Measurements from ENCODE around the gene AIRE.

DNA sequence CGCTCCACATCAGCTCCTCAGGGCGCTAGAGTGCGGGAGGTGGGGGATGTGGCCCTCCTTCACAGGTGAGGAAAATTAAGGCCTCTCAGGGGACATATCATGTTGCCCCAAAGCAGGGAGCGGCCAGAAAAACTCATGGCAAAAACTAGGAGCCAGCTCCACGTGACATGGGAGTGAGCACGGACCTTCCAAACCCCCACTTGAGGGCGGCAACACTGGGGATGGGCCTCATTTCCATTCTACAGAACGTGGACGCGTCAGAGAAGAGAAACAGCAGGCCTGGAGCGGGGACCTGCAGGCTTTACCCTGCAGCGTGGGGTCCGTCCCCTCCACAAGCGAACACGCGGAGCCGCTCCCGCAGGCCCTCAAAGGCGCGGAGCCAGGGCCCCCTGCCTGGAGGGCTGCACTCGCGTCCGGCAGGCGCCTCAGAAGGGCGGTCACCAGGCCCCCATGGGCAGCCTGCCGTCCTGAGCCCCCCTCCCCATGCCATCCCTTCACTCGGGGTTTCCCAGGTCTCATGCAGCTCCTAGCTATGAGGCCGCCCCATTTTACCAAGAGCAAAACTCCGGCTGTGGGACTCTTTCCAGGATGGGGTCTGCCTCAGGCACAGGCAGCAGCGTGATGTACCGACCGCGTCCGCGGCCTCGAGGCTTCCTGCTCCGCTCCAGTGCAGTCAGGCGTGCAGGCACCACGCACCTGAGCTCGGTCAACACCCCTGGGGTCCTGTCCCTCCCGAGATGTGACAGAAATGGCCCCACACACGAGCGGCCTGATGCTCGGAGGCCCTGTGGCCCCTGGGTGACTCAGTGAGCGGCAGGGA lies 48.0 kb downstream of the AIRE start:
- no peak for TF ChIP-seq RAD51 (IDR thresholded peaks at IDR 0.05; ENCODE audit: borderline replicate concordance)
- TF ChIP-seq, protein P1, sequence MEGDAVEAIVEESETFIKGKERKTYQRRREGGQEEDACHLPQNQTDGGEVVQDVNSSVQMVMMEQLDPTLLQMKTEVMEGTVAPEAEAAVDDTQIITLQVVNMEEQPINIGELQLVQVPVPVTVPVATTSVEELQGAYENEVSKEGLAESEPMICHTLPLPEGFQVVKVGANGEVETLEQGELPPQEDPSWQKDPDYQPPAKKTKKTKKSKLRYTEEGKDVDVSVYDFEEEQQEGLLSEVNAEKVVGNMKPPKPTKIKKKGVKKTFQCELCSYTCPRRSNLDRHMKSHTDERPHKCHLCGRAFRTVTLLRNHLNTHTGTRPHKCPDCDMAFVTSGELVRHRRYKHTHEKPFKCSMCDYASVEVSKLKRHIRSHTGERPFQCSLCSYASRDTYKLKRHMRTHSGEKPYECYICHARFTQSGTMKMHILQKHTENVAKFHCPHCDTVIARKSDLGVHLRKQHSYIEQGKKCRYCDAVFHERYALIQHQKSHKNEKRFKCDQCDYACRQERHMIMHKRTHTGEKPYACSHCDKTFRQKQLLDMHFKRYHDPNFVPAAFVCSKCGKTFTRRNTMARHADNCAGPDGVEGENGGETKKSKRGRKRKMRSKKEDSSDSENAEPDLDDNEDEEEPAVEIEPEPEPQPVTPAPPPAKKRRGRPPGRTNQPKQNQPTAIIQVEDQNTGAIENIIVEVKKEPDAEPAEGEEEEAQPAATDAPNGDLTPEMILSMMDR (CRISPR knock-in tag; IDR thresholded peaks at IDR 0.05): no peak
- no peak for TF ChIP-seq KMT2B (CRISPR knock-in tag; IDR thresholded peaks at IDR 0.05)
- no peak for TF ChIP-seq ZNF672 (CRISPR knock-in tag; IDR thresholded peaks at IDR 0.05)
- TF ChIP-seq, protein P2, sequence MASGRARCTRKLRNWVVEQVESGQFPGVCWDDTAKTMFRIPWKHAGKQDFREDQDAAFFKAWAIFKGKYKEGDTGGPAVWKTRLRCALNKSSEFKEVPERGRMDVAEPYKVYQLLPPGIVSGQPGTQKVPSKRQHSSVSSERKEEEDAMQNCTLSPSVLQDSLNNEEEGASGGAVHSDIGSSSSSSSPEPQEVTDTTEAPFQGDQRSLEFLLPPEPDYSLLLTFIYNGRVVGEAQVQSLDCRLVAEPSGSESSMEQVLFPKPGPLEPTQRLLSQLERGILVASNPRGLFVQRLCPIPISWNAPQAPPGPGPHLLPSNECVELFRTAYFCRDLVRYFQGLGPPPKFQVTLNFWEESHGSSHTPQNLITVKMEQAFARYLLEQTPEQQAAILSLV (CRISPR knock-in tag; IDR thresholded peaks at IDR 0.05; ENCODE audit: borderline replicate concordance): no peak
- no peak for TF ChIP-seq BRCA1 (CRISPR knock-in tag; IDR thresholded peaks at IDR 0.05)
- TF ChIP-seq MAFK (conservative IDR thresholded peaks at IDR 0.05 in 1 of 2, IDR thresholded peaks at IDR 0.05 in 1 of 2; ENCODE audit: low read length in 2 of 2): no peak
- TF ChIP-seq, protein P3, sequence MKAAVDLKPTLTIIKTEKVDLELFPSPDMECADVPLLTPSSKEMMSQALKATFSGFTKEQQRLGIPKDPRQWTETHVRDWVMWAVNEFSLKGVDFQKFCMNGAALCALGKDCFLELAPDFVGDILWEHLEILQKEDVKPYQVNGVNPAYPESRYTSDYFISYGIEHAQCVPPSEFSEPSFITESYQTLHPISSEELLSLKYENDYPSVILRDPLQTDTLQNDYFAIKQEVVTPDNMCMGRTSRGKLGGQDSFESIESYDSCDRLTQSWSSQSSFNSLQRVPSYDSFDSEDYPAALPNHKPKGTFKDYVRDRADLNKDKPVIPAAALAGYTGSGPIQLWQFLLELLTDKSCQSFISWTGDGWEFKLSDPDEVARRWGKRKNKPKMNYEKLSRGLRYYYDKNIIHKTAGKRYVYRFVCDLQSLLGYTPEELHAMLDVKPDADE (CRISPR knock-in tag; IDR thresholded peaks at IDR 0.05): no peak
- no peak for TF ChIP-seq LCORL (IDR thresholded peaks at IDR 0.05)
- no peak for TF ChIP-seq LCORL (CRISPR knock-in tag; IDR thresholded peaks at IDR 0.05)
- TF ChIP-seq EZH2 (conservative IDR thresholded peaks at IDR 0.05; ENCODE audit: low read depth, low read length): no peak

All from HepG2 (cell line).